ENCODE results near the gene IRF8.

- TF ChIP-seq POLR2A (IDR thresholded peaks at IDR 0.05; ENCODE audit: low read length) (no peak), GATA1 (IDR thresholded peaks at IDR 0.05; ENCODE audit: low read depth, low read length) (no peak)
These were observed 41.6 kb upstream of the IRF8 start for GRCh38 chr16:85857406-85857805.

Data from erythroblast (primary cell).